GM18951 (cell line): ENCODE measurements around the gene AFDN.

ENCODE experiments used
- POLR2A ChIP-seq: IDR thresholded peaks from 4 replicates; pipeline ENCODE4 v1.6.1; 2011; ENCODE audit warnings: mild to moderate bottlenecking; ENCODE audit not compliant: insufficient read length, insufficient read depth; ENCODE audit errors: extremely low read depth
- in situ Hi-C: fragments of 300-500 bp; cut with MboI; formaldehyde crosslinking; loops from one replicate; pipeline ENCODE4 v1.12.0; 2022; ENCODE audit warnings: low sequenced_read_pairs, mixed read lengths, inconsistent platforms; ENCODE audit not compliant: unreplicated experiment

Gene AFDN

DNA sequence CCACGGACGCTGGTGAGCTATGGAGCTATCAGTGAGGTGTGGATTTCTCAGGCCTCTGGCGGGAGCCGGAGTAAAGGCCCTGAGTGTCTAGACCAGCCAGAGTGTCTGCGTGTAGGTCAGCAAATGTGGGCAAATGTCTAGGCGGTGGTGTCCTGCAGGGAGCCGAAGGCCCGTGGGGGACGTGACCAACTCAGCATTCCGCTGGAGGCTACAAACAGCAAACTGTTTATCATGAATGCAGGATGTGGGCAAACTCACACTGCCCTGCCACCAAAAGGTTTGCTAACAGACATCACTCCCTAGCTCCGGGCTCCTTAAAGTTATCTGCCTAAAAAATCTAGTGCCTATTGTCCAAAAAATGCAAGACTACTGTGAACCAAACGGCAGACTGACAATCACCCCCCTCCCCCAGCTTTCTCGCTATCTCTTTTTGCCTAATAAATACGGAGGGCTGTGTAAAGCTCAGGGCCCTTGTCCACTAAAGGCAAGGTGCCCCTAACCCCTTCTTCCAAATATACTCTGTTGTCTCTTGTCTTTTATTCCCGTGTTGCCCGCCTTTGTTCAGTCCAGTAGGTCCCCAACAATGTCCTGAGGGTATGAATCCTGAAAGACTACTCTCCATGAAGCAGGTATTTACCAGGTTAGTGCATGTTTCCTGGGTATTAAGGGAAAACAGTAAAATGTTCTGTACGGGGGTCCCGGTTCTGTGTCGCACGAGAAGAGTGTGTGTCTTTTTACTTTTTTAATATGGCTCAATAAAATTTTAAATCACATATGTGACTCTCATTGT, 29.0 kb upstream of the AFDN start:
- in situ Hi-C loops = no loop called here
- TF ChIP-seq POLR2A = no peak

GRCh38 chr6:167798453-167798852, 28.3 kb upstream of the AFDN start:
- no peak for TF ChIP-seq POLR2A
- in situ Hi-C loops = no loop called here

- in situ Hi-C loops = no loop called here
- TF ChIP-seq POLR2A = no peak
Measured at GRCh38 chr6:167799033-167799821, 27.5 kb upstream of the AFDN start.

DNA sequence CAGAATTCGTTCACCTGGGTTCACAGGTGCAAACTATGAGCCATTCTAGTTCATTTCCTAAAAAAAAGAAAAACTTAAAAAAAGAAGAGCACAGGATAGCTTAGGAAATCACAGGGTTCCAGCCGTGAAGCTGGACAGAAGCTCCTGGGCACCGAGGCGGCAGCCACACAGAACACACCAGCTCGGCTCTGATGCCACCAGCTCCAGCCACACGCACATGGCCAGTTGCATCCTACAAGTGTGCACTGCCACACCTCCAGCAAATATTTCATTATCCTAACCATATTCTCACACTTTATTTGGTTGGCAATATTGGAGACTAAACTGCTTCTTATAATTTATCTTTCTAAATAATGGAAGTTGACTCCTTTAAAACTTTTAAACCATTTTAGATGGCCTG, 26.2 kb upstream of the AFDN start:
- TF ChIP-seq POLR2A = no peak
- in situ Hi-C loops = no loop called here

DNA sequence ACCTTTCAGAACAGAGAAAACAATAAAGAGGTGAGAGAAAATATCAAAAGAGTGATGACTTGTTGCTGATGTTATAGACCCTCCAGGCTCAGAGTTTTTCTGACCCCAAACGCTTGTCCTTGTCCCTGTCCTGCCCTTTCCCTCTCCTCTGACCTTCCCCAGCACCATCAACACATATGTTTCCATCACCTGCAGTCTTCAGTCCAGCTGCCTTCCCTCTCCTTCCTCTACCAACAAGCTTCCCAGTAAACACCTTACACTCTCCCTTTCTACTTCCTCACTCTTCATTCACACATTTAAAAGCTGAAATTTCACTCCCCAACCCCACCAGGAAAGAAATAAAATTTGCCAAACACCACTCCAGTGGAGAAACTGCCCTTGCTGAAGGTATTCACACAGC, 25.4 kb upstream of the AFDN start:
- no peak for TF ChIP-seq POLR2A
- in situ Hi-C loops = no loop called here

- TF ChIP-seq POLR2A = no peak
- in situ Hi-C loops = no loop called here
Measured at GRCh38 chr6:167802339-167802738, 24.4 kb upstream of the AFDN start.

DNA sequence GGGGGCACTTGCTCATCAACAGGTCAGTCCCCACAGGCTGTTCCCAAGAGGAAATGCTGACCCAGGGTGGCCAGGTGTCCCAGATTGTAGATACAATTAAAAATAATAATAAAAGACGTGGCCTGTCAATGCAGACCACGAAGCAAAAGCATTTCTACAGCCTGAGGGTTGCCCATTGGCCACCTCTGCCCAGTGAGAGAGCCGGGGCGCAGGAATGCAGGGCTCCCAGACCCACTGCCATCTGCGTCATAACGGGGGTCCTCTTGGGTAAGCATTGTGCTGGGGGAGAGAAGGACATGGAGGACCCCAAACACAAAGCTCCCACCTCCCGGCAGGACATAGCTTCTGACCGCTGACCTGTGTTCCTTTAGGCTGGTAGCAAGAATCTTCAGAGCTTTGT, 22.9 kb upstream of the AFDN start:
- no peak for TF ChIP-seq POLR2A
- in situ Hi-C loops = no loop called here

DNA sequence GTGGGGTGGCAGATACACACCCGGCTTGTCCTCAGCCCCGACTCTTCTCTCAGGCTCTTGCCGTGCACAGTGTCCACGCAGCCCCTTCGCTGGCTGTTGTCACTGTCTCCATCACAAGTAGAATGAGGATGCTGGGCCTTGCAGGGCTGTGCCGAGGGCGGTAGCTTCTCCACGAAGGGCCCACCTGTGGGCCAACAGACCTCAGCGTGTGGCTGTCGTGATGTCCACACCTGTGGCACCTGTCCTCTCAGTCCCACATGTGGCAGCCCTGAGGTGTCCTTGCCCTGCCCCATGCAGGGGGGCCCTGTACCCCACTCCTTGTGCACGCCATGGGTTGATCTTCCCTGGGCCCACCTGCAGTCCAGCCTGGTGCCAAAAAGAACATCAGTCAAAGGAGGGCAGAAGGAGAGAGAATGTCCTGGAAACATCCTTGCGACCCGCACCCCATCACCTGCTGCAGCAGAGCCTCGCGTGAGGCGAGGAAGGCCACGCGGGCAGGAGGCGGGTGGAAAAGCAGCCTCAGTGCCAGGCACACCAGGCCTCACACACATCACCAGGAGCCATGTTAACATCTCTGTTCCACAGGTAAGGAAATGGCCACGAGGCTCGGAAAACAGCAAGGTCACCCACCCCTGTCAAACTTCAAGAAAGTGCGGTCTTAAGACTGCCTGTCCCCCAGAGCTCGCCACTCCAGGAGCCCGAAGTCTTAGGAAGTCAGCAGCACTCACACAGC, 22.3 kb upstream of the AFDN start:
- no peak for TF ChIP-seq POLR2A
- in situ Hi-C loops = no loop called here

DNA sequence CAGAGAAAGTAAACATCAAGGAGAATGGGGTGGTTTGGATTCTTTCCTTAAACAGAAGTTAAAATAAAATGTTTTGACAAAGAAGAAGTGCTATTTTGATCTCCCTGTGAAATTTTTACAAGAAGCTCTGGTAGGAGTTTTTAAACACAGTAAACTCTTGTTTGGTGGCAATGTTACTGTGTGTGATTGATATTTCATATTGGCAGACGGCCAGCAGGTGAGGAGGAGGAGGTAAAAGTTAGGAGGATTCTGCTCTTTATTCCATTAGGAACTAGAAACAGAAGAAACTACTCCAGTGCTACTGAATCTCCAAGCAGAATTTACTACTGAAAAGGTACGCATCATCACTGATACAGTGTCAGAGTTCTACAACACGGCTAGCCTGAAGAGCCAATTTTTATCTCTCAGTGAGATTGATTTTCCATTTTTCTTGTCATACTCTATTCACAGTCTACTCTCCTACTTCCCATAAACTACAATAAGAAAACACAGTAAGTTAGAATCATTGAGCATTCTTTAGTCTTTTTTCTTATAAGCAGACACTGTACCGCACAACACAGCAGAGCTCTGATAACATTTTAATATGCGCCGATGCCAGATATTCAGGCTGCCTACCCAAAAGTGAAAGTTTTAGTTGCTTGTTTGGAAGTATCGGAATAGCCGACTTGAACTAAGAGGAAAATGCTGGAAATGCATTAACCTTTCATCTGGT, 21.2 kb upstream of the AFDN start:
- TF ChIP-seq POLR2A = no peak
- in situ Hi-C loops = no loop called here

- no peak for TF ChIP-seq POLR2A
- in situ Hi-C loops = no loop called here
Measured at GRCh38 chr6:167806061-167806700, 20.5 kb upstream of the AFDN start.

- TF ChIP-seq POLR2A = no peak
Measured at GRCh38 chr6:167807200-167807599, 19.5 kb upstream of the AFDN start.

GRCh38 chr6:167807756-167808155, 19.0 kb upstream of the AFDN start:
- in situ Hi-C loops = no loop called here

More at GRCh38 chr6:167807200-167807599, 19.5 kb upstream of the AFDN start:
- in situ Hi-C loops = no loop called here

More at GRCh38 chr6:167807756-167808155, 19.0 kb upstream of the AFDN start:
- no peak for TF ChIP-seq POLR2A
